ENCODE measurements around the gene ZFPL1.

DNA sequence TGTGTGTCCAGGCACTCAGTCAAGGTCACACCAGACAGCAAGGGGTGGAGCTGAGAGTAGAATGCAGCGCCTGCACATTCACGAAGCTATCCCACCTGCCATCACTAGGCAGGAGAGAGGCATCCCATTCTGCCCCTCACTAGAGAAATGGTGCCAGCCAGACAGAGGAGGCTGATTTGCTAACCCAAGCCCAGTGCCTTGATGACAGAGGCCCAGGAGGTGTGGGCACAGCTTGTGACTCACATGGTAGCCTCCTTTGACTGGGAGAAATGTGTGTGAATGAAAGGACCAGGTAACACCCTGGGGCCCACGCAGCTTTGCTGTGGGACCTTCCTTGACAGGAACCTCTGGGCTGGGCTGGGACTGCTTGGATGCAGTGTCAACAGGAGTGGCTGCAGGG, 20.5 kb upstream of the ZFPL1 start:
- TF ChIP-seq, protein P1, sequence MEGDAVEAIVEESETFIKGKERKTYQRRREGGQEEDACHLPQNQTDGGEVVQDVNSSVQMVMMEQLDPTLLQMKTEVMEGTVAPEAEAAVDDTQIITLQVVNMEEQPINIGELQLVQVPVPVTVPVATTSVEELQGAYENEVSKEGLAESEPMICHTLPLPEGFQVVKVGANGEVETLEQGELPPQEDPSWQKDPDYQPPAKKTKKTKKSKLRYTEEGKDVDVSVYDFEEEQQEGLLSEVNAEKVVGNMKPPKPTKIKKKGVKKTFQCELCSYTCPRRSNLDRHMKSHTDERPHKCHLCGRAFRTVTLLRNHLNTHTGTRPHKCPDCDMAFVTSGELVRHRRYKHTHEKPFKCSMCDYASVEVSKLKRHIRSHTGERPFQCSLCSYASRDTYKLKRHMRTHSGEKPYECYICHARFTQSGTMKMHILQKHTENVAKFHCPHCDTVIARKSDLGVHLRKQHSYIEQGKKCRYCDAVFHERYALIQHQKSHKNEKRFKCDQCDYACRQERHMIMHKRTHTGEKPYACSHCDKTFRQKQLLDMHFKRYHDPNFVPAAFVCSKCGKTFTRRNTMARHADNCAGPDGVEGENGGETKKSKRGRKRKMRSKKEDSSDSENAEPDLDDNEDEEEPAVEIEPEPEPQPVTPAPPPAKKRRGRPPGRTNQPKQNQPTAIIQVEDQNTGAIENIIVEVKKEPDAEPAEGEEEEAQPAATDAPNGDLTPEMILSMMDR (IDR thresholded peaks at IDR 0.05; ENCODE audit: insufficient read depth, low read length, poor library complexity, severe bottlenecking) = no peak
- TF ChIP-seq EZH2phosphoT487 (conservative IDR thresholded peaks at IDR 0.05; ENCODE audit: low read length) = no peak
